Activated T-helper 1 cell treated with Interleukin-2 at 50 U/mL for 16 hours (primary cell): ENCODE measurements around the gene TMEM156.
"Not testable (repeated sequence)": the region's sequence is repeated elsewhere in the genome, so short reads cannot be mapped to it uniquely, and the experiment has no call there.

Experiments used
- DNase-seq: peaks from one replicate; pipeline ENCODE4 v3.0.0-alpha.2; 2020; ENCODE audit warnings: low read depth

Gene TMEM156

GRCh38 chr4:38957261-38957815, 74.9 kb downstream of the TMEM156 start:
- no peak for DNase-seq

GRCh38 chr4:38955957-38956356, 76.3 kb downstream of the TMEM156 start:
- no peak for DNase-seq

GRCh38 chr4:38954727-38955126, 77.5 kb downstream of the TMEM156 start:
- no peak for DNase-seq

GRCh38 chr4:38952017-38952416, 80.2 kb downstream of the TMEM156 start:
- DNase-seq = no peak

- DNase-seq = no peak
Measured at GRCh38 chr4:38951598-38951997, 80.6 kb downstream of the TMEM156 start.

GRCh38 chr4:38950734-38951133, 81.5 kb downstream of the TMEM156 start:
- DNase-seq = no peak

- no peak for DNase-seq
Measured at GRCh38 chr4:38950159-38950558, 82.0 kb downstream of the TMEM156 start.

GRCh38 chr4:38949411-38950051, 82.7 kb downstream of the TMEM156 start:
- DNase-seq = no peak

GRCh38 chr4:38948551-38948950, 83.7 kb downstream of the TMEM156 start:
- DNase-seq = no peak

GRCh38 chr4:38946919-38947318, 85.3 kb downstream of the TMEM156 start:
- DNase-seq = no peak

- DNase-seq = no peak
Measured at GRCh38 chr4:38944440-38944839, 87.8 kb downstream of the TMEM156 start.

- DNase-seq = no peak
Measured at GRCh38 chr4:38943343-38943742, 88.9 kb downstream of the TMEM156 start.

GRCh38 chr4:38941906-38942305, 90.3 kb downstream of the TMEM156 start:
- not testable (repeated sequence) for DNase-seq

- no peak for DNase-seq
Measured at GRCh38 chr4:38940476-38940875, 91.7 kb downstream of the TMEM156 start.

- DNase-seq = no peak
Measured at GRCh38 chr4:38939165-38939564, 93.0 kb downstream of the TMEM156 start.

GRCh38 chr4:38935391-38936073, 96.7 kb downstream of the TMEM156 start:
- DNase-seq = no peak

- no peak for DNase-seq
Measured at GRCh38 chr4:38931125-38931524, 101.1 kb downstream of the TMEM156 start.

GRCh38 chr4:38930707-38931106, 101.5 kb downstream of the TMEM156 start:
- DNase-seq = no peak

GRCh38 chr4:38930204-38930603, 102.0 kb downstream of the TMEM156 start:
- no peak for DNase-seq

GRCh38 chr4:38928974-38929373, 103.2 kb downstream of the TMEM156 start:
- no peak for DNase-seq

- DNase-seq = no peak
Measured at GRCh38 chr4:38928568-38928967, 103.6 kb downstream of the TMEM156 start.

GRCh38 chr4:38926896-38927295, 105.3 kb downstream of the TMEM156 start:
- no peak for DNase-seq
